ENCODE results near the gene TRANK1.

DNA sequence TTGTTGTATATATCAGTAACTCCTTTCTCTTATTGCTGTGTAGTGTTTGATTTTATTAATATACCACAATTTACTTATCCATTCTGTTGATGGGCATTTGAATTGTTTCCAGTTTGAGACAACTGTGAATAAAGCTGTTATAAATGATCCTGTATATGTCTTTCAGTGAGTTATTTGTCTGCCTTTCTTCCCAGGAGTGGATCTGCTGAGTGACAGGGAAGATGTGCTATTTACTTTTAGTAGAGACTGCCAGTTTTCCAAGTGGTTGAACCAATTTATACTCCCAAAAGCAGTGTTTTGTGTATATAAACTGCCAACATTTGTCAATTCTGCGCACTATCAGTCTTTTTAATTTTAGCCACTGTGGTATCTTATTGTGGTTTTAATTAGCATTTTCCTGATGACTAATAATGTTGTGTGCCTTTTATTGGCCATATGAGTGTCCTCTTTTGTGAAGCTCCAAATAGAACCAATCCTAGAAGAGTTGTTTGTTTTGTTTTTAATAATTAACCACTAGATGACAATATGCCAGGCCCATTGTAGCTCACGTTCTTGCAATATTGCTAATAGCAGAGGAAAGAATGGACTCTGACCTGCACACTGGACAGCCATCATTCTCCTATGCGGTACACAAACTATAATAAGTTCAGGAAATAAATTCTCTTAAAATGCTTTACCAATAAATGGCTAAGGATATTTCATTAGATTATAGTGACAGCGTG lies 25.3 kb downstream of the TRANK1 start:
- TF ChIP-seq, protein P1, sequence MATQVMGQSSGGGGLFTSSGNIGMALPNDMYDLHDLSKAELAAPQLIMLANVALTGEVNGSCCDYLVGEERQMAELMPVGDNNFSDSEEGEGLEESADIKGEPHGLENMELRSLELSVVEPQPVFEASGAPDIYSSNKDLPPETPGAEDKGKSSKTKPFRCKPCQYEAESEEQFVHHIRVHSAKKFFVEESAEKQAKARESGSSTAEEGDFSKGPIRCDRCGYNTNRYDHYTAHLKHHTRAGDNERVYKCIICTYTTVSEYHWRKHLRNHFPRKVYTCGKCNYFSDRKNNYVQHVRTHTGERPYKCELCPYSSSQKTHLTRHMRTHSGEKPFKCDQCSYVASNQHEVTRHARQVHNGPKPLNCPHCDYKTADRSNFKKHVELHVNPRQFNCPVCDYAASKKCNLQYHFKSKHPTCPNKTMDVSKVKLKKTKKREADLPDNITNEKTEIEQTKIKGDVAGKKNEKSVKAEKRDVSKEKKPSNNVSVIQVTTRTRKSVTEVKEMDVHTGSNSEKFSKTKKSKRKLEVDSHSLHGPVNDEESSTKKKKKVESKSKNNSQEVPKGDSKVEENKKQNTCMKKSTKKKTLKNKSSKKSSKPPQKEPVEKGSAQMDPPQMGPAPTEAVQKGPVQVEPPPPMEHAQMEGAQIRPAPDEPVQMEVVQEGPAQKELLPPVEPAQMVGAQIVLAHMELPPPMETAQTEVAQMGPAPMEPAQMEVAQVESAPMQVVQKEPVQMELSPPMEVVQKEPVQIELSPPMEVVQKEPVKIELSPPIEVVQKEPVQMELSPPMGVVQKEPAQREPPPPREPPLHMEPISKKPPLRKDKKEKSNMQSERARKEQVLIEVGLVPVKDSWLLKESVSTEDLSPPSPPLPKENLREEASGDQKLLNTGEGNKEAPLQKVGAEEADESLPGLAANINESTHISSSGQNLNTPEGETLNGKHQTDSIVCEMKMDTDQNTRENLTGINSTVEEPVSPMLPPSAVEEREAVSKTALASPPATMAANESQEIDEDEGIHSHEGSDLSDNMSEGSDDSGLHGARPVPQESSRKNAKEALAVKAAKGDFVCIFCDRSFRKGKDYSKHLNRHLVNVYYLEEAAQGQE (IDR thresholded peaks at IDR 0.05; ENCODE audit: borderline replicate concordance): peak; percentile 24
- peak; percentile 6 for TF ChIP-seq POLR2AphosphoS5 (IDR thresholded peaks at IDR 0.05)
- no peak for TF ChIP-seq EZH2 (IDR thresholded peaks at IDR 0.05; ENCODE audit: borderline replicate concordance, insufficient read depth, low read length, poor library complexity, severe bottlenecking)
- no peak for TF ChIP-seq TAF1 (IDR thresholded peaks at IDR 0.05; ENCODE audit: low read depth)
- TF ChIP-seq, protein P2, sequence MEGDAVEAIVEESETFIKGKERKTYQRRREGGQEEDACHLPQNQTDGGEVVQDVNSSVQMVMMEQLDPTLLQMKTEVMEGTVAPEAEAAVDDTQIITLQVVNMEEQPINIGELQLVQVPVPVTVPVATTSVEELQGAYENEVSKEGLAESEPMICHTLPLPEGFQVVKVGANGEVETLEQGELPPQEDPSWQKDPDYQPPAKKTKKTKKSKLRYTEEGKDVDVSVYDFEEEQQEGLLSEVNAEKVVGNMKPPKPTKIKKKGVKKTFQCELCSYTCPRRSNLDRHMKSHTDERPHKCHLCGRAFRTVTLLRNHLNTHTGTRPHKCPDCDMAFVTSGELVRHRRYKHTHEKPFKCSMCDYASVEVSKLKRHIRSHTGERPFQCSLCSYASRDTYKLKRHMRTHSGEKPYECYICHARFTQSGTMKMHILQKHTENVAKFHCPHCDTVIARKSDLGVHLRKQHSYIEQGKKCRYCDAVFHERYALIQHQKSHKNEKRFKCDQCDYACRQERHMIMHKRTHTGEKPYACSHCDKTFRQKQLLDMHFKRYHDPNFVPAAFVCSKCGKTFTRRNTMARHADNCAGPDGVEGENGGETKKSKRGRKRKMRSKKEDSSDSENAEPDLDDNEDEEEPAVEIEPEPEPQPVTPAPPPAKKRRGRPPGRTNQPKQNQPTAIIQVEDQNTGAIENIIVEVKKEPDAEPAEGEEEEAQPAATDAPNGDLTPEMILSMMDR (IDR thresholded peaks at IDR 0.05; ENCODE audit: poor library complexity, severe bottlenecking): no peak
